ENCODE measurements around the gene PLXNB2. TPM values are rescaled to one million over a fixed set of nuclear protein-coding genes. Genes with fewer than 3 reads are reported as not detected.

PLXNB2 gene
- total RNA-seq, 1 experiment from 2014 or later, result 52.5 TPM

GRCh38 chr22:50268655-50269113 is 38.8 kb downstream of the PLXNB2 start:
- DNase-seq (ENCODE audit: extremely low read depth, low read depth), result no peak

DNA sequence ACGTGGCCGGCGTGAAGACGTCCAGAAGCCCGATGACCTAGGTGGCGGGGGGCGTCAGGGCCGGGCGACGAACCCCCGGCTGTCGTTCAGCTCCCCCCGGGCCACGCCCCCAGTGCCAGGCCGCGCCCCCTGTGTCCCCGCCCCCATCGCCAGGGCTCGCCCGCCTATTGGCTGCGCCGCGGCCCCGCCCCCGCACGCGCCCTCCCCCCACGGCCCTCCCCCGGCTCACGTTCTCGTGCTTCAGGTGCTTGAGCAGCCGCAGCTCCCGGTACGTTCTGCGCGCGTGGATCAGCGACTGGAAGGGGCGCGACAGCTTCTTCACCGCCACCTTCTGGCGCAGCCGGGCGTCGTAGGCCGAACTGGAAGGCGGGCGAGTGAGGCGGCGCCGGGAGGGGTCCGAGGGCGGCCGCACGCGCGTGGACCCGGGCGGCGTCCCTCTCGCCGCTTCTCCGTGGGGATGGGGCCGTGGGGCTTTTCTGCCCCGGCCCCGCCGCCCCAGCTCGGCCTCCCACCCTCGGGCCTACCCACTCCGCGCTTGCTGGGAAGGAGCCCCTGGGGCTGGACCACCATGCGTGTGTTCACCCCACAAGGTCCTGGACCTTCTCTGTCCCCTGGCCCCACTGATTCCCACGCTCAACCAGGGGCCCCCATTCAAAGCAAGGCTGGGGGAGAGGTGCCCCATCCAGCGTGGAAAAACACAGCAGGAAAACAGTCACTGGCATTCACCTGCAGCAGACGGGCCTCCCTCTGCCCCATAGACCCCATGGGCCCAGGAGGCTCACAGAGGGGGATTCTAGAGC is 39.7 kb downstream of the PLXNB2 start:
- DNase-seq (ENCODE audit: extremely low read depth, low read depth), result no peak

- no peak for DNase-seq (ENCODE audit: extremely low read depth, low read depth)
These were observed 40.5 kb downstream of the PLXNB2 start for GRCh38 chr22:50266994-50267393.

DNA sequence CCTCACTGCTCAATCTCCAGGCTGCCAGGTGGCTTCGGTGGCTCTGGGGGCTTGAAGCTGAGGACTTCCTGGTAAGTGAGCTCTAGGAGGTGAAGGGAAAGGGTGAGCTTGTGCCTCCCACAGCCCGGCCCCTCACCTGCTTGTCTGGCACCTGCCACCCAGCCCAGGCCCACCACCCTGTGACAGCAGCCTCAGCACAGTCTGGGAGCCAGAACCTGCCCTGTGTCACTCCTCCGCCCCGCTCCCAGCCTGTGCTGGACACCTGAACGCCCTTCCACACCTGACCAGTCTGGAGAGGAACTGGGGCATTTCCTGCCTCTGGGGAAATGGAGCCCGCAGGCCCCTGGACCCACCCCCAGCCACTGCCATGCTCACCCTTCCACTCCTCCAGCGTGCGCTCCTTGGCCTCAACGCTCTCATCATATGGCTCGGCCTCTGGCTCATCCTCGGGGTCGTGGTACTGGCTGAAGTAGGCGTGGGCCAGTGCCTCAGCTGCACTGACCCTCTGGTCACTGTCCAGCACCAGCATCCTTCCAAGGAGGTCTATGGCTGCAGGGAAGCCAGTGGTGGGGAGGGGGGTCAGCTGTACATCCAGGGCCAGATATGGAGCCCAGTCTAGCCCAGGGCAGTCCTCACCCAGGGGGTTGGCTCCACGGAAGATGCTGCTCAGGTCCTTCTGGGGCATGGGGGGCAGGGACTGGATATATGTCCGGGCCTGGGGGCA is 42.3 kb downstream of the PLXNB2 start:
- no peak for DNase-seq (ENCODE audit: extremely low read depth, low read depth)

DNA sequence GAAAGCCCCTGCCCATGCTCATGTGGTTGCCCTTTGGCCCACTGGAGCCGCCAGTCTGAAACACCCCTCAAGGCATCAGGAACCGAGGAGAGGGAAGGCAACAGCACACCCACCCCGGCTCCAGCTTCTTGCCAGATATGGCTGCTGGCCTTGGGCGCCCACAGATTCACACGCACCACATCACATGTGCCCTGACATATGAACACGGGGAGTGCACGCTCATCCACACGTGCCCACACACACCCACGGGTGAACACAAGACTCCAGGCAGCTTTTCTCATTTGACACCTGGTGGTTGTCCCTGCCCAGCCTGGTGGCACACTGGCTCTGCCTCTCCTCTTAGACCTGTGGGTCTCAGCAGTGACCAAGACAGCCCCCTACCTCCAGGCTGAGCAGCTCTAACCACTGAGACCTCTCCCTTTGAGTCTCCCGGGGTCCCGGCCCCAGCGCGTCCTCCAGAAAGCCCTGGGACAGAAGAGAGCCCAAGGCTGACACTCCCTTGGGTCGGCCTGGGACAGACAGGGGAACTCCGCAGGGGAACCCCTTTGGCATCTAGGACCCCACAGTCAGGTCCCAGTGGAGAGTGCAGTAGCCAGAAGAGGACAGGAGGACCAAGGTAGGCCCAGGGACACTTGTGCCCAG is 43.2 kb downstream of the PLXNB2 start:
- DNase-seq (ENCODE audit: extremely low read depth, low read depth), result no peak

GRCh38 chr22:50262973-50263617 is 44.4 kb downstream of the PLXNB2 start:
- DNase-seq (ENCODE audit: extremely low read depth, low read depth), result no peak

DNA sequence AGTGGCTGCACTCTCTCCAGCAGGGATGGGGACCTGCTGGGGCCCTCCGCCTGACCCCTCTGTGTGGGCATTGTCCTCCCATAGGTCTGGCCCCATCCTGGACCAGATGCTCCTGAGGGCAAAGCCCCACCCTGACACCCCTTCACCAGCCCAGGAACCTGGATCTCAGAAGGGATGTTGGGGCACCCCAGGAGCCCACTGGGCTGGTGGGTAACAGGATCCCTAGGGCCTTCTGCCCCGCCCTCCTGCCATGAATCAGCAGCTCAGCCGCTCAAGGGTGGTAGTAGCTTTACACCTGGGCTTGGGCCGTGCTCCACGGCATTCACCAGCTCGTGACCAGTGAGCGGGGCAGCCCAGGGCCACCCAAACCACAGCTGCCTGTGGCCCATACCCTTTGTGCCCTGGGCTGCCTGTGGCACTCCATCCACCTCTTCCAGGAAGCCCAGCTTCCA is 45.0 kb downstream of the PLXNB2 start:
- DNase-seq (ENCODE audit: extremely low read depth, low read depth), result no peak

GRCh38 chr22:50261615-50262459 is 45.6 kb downstream of the PLXNB2 start, which contains the start of gene MAPK12:
TSS of gene MAPK12 (minus strand) at chr22:50261683. CDS start at chr22:50261509, 174 bp downstream.
- DNase-seq (ENCODE audit: extremely low read depth, low read depth), result no peak

GRCh38 chr22:50260801-50261614 is 46.4 kb downstream of the PLXNB2 start:
- DNase-seq (ENCODE audit: extremely low read depth, low read depth), result no peak

DNA sequence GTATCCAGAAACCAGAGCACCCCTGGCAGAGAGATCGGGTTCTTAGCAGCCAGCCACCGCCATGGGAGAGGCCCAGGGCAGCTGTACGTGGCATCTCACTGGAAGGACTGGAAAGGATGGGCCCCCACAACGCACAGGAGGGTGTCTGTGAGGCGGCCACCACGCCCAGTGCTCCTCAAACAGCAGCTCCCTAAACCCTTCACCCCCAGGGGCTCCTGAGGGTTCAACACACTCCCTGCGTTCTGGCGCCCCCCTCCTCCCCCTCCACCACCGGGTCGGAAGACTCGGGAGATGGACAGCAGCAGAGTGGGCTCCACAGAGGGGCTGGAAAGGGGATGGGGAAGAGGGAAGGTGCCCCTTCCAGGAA is 47.0 kb downstream of the PLXNB2 start:
- no peak for DNase-seq (ENCODE audit: extremely low read depth, low read depth)

DNA sequence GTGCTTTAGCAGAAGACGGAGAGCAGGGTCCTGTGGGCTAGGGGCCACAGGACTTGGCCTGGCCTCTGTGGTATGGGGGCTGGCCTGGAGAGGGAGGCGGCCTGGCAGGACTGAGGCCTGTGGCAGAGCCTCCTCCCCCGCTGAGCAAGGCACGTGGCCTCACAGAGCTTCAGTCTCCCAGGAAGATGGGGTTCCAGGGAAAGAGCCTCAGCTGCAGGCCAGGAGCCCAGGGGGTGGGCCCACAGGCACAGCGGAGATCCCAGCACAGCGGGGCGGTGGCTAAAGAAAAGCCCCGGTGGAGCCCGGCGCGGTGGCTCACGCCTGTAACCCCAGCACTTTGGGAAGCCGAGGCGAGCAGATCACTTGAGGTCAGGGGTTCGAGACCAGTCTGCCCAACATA is 48.1 kb downstream of the PLXNB2 start:
- no peak for DNase-seq (ENCODE audit: extremely low read depth, low read depth)

DNA sequence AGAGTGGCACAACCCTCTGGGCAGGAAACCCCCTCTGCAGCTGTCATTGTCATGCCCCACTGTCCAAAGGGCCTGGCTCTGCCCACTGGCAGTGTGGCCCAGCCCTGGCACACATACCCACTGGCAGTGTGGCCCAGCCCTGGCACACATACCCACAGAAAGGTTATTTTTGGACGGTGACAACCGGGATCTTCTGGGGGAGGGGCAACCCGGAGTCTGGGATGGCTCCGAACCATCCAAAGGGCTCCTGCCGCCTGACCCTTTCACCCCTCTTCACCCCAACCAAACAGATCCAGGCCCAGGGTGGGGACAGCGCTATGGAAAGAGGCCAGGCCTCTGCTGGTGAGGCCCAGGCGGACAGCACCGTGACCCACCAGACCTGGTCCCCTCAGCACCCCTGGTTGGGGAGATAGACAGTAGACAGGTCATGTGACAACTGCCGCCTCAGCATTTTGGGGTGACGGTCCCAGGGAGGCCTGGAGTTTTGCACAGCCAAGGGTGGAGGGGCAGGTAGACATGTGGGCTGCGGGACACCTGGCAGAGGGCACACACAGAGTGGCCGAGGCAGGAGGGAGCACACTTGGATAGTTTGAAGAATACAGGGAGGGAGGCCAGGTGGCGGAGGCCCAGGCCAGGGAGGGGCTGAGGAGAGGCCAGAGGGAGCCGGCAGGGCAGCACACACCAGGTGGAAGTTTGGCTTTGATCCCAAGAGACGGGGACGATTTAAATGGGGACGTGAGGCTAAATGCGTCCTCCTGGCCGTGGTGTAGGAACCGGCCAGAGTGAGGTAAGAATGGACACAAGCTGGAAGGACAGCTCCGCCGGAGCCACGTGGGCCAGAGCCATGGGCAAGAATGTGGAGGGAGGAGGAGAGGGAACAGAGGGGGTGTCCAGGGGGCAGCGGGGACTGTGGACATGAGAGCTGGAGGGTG is 48.8 kb downstream of the PLXNB2 start:
- no peak for DNase-seq (ENCODE audit: extremely low read depth, low read depth)

GRCh38 chr22:50257451-50258360 is 49.7 kb downstream of the PLXNB2 start:
- no peak for DNase-seq (ENCODE audit: extremely low read depth, low read depth)

GRCh38 chr22:50257041-50257440 is 50.4 kb downstream of the PLXNB2 start:
- no peak for DNase-seq (ENCODE audit: extremely low read depth, low read depth)

- no peak for DNase-seq (ENCODE audit: extremely low read depth, low read depth)
These were observed 51.1 kb downstream of the PLXNB2 start for GRCh38 chr22:50256258-50256862.

DNA sequence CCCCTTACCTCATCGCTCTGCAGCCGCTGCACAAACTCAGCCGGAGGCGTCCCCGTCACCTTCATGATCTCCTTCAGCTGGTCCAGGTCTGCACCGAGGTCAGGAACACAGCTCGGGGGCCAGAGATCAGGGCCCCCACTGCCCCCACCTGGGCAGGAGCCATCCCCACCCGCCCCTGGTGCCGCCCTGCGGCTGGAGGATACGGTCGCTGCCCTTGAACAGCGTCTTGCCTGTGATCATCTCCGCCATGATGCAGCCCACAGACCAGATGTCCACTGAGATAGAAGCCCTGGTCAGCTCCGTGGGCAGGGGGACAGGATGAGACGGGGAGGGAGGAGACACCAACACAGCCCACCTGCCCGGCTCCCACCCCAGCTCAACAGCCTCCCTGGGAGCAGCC is 51.8 kb downstream of the PLXNB2 start:
- DNase-seq (ENCODE audit: extremely low read depth, low read depth), result no peak

- DNase-seq (ENCODE audit: extremely low read depth, low read depth), result no peak
These were observed 52.3 kb downstream of the PLXNB2 start for GRCh38 chr22:50255099-50255498.
